Brain microvascular endothelial cell (primary cell): ENCODE data around the gene NIPSNAP2.

Source experiments
- DNase-seq: peaks from one replicate; pipeline ENCODE4 v3.0.0-alpha.2; 2020
- H3K27ac ChIP-seq: fragments of 250-450 bp; sonication (Bioruptor Pico); 2 replicates; pipeline ENCODE4 v1.5.1; 2020; ENCODE audit warnings: mild to moderate bottlenecking, moderate library complexity
- H3K27me3 ChIP-seq: fragments of 250-450 bp; sonication (Bioruptor Pico); replicated peaks from 2 replicates; pipeline ENCODE4 v1.5.1; 2020; ENCODE audit warnings: mild to moderate bottlenecking
- H3K36me3 ChIP-seq: fragments of 250-450 bp; sonication (Bioruptor Pico); replicated peaks from 2 replicates; pipeline ENCODE4 v1.5.1; 2020; ENCODE audit warnings: mild to moderate bottlenecking
- H3K4me3 ChIP-seq: 2 replicates; pipeline ENCODE4 v1.5.1; 2011; ENCODE audit warnings: low read depth, mild to moderate bottlenecking, control low read depth, low read length, moderate library complexity
- CTCF ChIP-seq: IDR thresholded peaks from 2 replicates; pipeline ENCODE4 v1.5.1; 2011; ENCODE audit warnings: low read depth, mild to moderate bottlenecking, moderate library complexity, low read length, control low read depth, inconsistent platforms; ENCODE audit errors: missing control alignments
- in situ Hi-C: cut with HindIII; loops from 2 replicates; pipeline ENCODE4 v1.10.0; 2017; ENCODE audit warnings: low sequenced_read_pairs, low pct_ligation_motif_present

The NIPSNAP2 gene

DNA sequence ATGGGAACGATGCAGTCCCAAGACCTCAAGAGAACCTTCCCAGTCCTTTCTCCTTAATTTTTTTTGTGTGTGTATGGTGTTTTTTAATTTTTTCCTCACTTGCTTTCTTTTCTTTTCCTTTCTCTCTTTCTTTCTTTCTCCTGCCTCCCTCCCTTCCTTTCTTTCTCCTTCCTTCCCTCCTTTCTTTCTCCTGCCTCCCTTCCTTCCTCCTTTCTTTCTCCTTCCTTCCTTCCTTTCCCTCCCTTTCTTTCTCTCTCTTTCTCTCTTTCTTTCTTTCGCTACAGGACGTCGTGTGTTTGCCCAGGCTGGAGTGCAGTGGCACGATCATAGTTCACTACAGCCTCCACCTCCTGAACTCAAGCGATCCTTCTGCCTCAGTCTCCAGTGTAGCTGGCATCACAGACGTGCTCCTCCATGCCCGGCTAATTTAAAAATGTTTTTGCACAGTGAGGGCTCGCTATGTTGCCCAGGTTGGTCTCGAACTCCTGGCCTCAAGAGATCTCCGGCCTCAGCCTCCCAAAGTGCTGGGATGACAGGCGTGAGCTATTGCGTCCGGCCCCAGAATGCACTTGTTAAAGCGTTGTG is 709 bp upstream of the NIPSNAP2 start:
- no peaks in the 10 kb centered on the region for H3K36me3 ChIP-seq
- peak overlapping the region; percentile 52 for H3K4me3 ChIP-seq
- TF ChIP-seq CTCF = no peak
- in situ Hi-C loops = no loop called here
- no peak overlapping the region for H3K27ac ChIP-seq
- H3K27me3 ChIP-seq = no peaks in the 10 kb centered on the region
- DNase-seq = no peak

DNA sequence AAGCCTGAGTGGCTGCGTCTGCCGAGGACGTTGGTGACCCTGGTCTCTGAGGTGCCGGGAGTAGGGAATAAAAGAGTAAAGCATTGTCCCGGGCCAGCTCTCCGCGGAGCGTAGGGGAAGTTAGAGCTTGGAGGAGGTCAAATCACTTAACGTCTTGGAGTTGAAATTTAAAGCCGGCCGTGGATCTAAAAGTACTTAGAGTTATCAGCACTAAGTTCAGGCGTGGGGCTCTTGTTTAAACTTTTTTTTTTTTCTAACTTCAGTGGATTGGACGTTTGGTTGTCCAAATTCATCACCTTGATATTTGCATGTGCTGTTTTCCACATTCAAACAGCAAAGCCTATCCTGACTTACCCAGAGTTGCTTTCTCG is 700 bp downstream of the NIPSNAP2 start:
- in situ Hi-C loops = no loop called here

DNA sequence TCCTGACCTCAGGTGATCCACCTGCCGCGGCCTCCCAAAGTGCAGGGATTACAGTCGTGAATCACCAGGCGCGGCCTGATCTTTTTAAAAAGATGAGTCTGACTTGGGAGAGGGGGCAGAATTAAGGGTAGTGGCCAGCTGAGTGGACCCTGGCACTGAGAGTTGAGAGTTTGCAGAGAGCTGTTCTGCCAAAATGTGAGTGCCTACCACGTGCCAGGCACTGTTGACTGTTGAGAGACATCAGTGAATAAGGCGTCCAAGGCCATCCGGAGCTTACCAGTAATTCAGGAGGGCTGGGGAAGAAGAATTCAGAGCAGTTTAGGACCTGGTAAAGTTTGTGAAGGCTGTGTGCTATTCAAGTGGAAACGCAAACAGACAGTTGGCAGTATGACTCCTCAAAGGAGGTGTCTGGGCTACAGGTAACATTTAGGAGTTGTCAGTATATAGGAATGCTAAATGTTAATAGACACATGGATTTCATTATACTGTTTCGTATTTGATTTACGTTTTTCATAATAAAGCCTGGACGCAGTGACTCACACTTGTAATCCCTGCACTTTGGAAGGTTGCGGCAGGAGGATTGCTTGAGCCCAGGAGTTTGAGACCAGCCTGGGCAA is 1.5 kb downstream of the NIPSNAP2 start:
- Histone ChIP-seq H3K36me3 (no peaks in the 10 kb centered on the region), H3K27me3 (no peaks in the 10 kb centered on the region), H3K4me3 (no peak overlapping the region), H3K27ac (no peak overlapping the region)
- no peak for DNase-seq
- in situ Hi-C loops = no loop called here
- no peak for TF ChIP-seq CTCF

More for the DNA sequence above, 700 bp downstream of the NIPSNAP2 start:
- no peak for TF ChIP-seq CTCF
- H3K4me3 ChIP-seq = peak overlapping the region; percentile 76
- no peaks in the 10 kb centered on the region for H3K36me3 ChIP-seq
- peak overlapping the region; percentile 71 for H3K27ac ChIP-seq
- no peaks in the 10 kb centered on the region for H3K27me3 ChIP-seq
- DNase-seq = peak; percentile 28

DNA sequence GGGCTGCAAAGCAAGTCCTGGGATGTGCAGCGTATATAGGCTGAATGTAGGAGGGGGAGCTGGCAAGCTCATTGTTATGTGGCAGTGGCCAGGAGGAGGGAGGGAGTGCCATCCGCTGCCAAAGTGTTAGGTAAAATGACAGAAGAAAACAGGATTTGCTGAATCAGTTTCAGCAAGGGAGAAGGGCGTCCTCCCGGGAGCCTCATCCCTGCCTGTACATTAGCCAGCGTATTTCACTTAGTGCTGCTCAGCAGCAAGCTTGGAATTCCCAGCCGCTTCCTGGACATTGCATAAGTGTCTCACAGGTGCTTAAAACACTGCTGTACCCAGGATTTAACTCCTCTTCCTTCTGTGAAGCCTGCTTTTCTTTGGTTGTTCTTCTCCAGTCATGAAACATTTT is 2.5 kb downstream of the NIPSNAP2 start:
- H3K36me3 ChIP-seq = no peaks in the 10 kb centered on the region
- no peaks in the 10 kb centered on the region for H3K27me3 ChIP-seq
- in situ Hi-C loops = no loop called here
- H3K4me3 ChIP-seq = no peak overlapping the region
- no peak overlapping the region for H3K27ac ChIP-seq
- TF ChIP-seq CTCF = no peak
- no peak for DNase-seq

DNA sequence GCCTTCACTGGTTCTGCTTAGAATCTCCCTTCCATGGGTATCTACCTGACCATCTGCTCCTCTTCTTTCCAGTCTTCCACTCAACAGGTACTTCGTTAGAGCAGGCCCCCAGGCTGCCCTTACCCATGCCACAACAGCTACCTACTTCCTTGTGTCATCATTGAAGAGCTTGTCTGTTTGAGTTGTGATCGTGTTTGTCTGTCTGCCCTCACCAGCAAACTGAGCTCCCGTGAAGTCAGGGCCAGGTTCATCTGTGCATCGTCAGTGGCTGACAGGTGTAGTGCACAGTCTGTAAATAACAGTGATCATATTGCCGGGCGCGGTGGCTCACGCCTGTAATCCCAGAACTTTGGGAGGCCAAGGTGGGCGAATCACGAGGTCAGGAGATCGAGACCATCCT is 5.0 kb downstream of the NIPSNAP2 start:
- Histone ChIP-seq H3K27ac (no peak overlapping the region), H3K36me3 (no peaks in the 10 kb centered on the region), H3K4me3 (no peak overlapping the region), H3K27me3 (no peaks in the 10 kb centered on the region)
- in situ Hi-C loops = no loop called here
- DNase-seq = no peak
- TF ChIP-seq CTCF = no peak

DNA sequence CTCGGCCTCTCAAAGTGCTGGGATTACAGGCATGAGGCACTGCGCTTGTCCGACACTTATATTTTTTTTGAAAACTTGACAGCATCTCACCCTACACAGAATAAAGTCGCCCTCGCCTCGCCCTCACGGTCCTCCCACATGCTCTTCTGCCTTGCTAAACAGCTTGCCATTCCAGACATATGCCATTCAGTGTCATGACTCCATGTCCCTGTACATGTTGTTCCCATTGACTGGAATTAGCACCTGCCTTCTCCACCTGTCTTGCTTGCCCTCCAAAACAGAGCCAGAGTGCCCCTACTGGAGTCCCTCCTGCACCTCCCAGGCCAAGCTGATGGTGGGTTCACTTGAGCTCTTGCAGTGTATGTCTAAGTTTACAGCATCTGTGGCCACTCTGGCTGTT is 6.2 kb downstream of the NIPSNAP2 start:
- in situ Hi-C loops = no loop called here
- TF ChIP-seq CTCF = no peak
- Histone ChIP-seq H3K27me3 (no peaks in the 10 kb centered on the region), H3K27ac (no peak overlapping the region), H3K36me3 (no peaks in the 10 kb centered on the region), H3K4me3 (no peak overlapping the region)
- no peak for DNase-seq
